Body of pancreas (tissue), 4 donors: Measurements from ENCODE around the gene POLR1B. TPM values are rescaled to one million over a fixed set of nuclear protein-coding genes. Genes with fewer than 3 reads are reported as not detected.
"Not testable (repeated sequence)": the region's sequence is repeated elsewhere in the genome, so short reads cannot be mapped to it uniquely, and the experiment has no call there.

ENCODE experiments used
- ATAC-seq: fragments of 150-250 bp; one replicate; pipeline ENCODE4 v1.9.1; 2016
- DNase-seq, 4 donors: peaks; one replicate each; pipeline ENCODE4 v3.0.0-alpha.2; 2019
- H3K27ac ChIP-seq, 4 donors: fragments of 200-600 bp; sonication (generic); 1 replicate in 3 of 4; 2 replicates in 1 of 4; pipeline versions ENCODE4 v1.5.1 to v1.6.1; 2016 to 2019; ENCODE audit warnings: mild to moderate bottlenecking in 1 of 4, mixed read lengths in 1 of 4, moderate library complexity in 1 of 4
- H3K27me3 ChIP-seq, 2 donors: fragments of 200-600 bp; sonication (generic); one replicate each; pipeline ENCODE4 v1.6.0; 2016; ENCODE audit warnings: mild to moderate bottlenecking in 1 of 2
- H3K36me3 ChIP-seq, 2 donors: fragments of 200-600 bp; sonication (generic); replicated peaks in 1 of 2; 2 replicates each; pipeline ENCODE4 v1.5.1; 2016; ENCODE audit warnings: low read depth in 2 of 2; ENCODE audit not compliant: insufficient read depth in 1 of 2
- H3K4me1 ChIP-seq: fragments of 200-600 bp; sonication (generic); one replicate; pipeline ENCODE4 v1.6.0; 2016
- H3K4me3 ChIP-seq, 2 donors: fragments of 200-600 bp; sonication (generic); 1 replicate in 1 of 2; 2 replicates in 1 of 2; pipeline ENCODE4 v1.5.1; 2016 to 2019
- H3K9me3 ChIP-seq, 3 donors: fragments of 200-600 bp; sonication (generic); 1 replicate in 2 of 3; 2 replicates in 1 of 3; pipeline ENCODE4 v1.5.1; 2016
- POLR2A ChIP-seq, 3 donors: fragments of 450-650 bp; IDR thresholded peaks; one replicate each; pipeline ENCODE4 v1.6.1; 2016; ENCODE audit warnings: antibody characterized with exemption in 3 of 3, mild to moderate bottlenecking in 2 of 3
- WGBS, 2 donors: methylation state at CpG; one replicate each; pipeline ENCODE4 v1.1.5; 2017; 5-methylcytosine and 5-hydroxymethylcytosine counted together
- intact Hi-C: fragments of 100-400 bp; cut with DNase I; formaldehyde crosslinking; loops from one replicate; pipeline ENCODE4 v1.15.1; 2023
- total RNA-seq, 2 donors: library from RNA; depleted of rRNA; stranded (reverse); fragments of >200 nt; gene quantifications; one replicate each; pipeline ENCODE4 v1.1.0, GENCODE V29; 2016
- TF ChIP-seq, protein P1 (sequence below), 7 experiments: fragments of 450-650 bp in 4 of 7; fragments of 200-600 bp in 3 of 7; sonication (generic) in 3 of 7; IDR thresholded peaks; one replicate each; pipeline ENCODE4 v1.5.1; 2016 to 2019; ENCODE audit warnings: antibody characterized with exemption in 7 of 7

Gene POLR1B
- total RNA-seq, 2 donors from 2014 or later = 10.6 to 31.6 TPM

DNA sequence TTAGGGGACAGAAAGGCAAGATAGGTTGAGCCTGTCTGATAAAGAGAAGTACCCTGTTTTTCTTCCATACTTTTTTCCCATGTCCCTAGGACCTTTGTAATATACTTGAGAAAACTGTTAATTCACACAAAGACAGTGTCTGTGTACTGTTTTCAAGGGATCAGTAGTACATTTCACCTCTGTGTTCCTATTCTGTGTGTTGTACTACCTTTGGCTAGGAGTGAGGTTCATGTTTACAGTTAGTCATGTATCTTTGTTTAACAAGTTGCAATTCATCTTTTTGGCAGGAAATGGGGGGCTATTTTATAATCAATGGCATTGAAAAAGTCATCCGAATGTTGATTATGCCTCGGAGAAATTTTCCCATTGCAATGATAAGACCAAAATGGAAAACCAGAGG lies 6.7 kb downstream of the POLR1B start:
- Histone ChIP-seq H3K4me3 (no peak overlapping the region), H3K9me3 (no peaks in the 10 kb centered on the region), H3K4me1 (peaks cover 14% of the 10 kb centered on the region), H3K36me3 (peaks cover 0 to 34% of the 10 kb centered on the region in 2 donors), H3K27me3 (no peaks in the 10 kb centered on the region), H3K27ac (no peak overlapping the region)
- DNase-seq (no peak), ATAC-seq (no peak)
- intact Hi-C loops = no loop called here
- 31 to 49% methylated on average over 2 of the region's 2 CpGs for WGBS, 2 donors
- TF ChIP-seq, protein P1, sequence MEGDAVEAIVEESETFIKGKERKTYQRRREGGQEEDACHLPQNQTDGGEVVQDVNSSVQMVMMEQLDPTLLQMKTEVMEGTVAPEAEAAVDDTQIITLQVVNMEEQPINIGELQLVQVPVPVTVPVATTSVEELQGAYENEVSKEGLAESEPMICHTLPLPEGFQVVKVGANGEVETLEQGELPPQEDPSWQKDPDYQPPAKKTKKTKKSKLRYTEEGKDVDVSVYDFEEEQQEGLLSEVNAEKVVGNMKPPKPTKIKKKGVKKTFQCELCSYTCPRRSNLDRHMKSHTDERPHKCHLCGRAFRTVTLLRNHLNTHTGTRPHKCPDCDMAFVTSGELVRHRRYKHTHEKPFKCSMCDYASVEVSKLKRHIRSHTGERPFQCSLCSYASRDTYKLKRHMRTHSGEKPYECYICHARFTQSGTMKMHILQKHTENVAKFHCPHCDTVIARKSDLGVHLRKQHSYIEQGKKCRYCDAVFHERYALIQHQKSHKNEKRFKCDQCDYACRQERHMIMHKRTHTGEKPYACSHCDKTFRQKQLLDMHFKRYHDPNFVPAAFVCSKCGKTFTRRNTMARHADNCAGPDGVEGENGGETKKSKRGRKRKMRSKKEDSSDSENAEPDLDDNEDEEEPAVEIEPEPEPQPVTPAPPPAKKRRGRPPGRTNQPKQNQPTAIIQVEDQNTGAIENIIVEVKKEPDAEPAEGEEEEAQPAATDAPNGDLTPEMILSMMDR (IDR thresholded peaks at IDR 0.05) = no peak
- no peak for TF ChIP-seq POLR2A (IDR thresholded peaks at IDR 0.05)

DNA sequence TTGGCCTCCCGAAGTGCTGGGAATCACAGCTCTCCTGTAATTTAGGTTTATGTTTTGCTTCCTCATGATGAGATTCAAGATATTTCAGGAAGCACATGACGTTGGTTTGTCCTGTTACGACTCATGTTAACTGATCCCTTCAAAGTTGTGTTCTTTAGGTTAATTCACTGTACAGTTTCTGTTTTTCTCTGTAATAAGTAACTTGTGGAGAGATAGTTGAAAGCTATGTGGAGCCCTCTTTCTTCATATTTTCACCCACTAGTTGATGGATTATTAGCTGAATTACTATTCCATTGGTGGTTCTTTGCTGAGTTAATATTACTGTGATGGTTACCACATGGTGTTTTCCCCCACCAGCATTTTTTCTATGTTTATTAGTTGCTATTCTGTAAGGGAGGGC lies 23.8 kb downstream of the POLR1B start:
- ATAC-seq = no peak
- no peak overlapping the region for H3K4me3 ChIP-seq
- no peaks in the 10 kb centered on the region for H3K27me3 ChIP-seq
- no peak for TF ChIP-seq POLR2A (IDR thresholded peaks at IDR 0.05)
- intact Hi-C loops = no loop called here
- no peak for DNase-seq
- 76 to 95% methylated on average over 3 of the region's 3 CpGs for WGBS, 2 donors
- no peaks in the 10 kb centered on the region for H3K9me3 ChIP-seq
- H3K4me1 ChIP-seq = no peaks in the 10 kb centered on the region
- no peak overlapping the region for H3K27ac ChIP-seq
- H3K36me3 ChIP-seq = peaks cover 15 to 49% of the 10 kb centered on the region in 2 donors

DNA sequence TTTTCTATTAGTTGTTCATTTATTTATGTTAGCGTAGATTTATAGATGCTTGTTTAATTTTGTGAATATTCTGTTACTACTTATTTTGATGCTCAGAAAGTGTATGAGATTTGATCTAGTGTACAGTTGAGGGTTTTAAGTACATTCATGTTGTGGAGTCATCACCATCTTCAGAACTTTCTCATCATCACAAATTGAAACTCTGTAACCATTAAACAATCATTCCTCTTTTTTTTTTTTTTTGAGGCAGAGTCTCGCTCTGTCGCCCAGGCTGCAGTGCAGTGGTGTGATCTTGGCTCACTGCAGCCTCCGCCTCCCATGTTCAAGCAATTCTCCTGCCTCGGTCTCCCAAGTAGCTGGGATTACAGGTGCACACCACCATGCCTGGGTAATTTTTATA lies 24.2 kb downstream of the POLR1B start:
- 91 to 94% methylated on average over 5 of the region's 5 CpGs for WGBS, 2 donors
- DNase-seq, H3K4me1 ChIP-seq, intact Hi-C loops, H3K9me3 ChIP-seq, H3K27me3 ChIP-seq, H3K27ac ChIP-seq, ATAC-seq, H3K4me3 ChIP-seq: not testable (repeated sequence)
- peaks cover 15 to 47% of the 10 kb centered on the region in 2 donors for H3K36me3 ChIP-seq

DNA sequence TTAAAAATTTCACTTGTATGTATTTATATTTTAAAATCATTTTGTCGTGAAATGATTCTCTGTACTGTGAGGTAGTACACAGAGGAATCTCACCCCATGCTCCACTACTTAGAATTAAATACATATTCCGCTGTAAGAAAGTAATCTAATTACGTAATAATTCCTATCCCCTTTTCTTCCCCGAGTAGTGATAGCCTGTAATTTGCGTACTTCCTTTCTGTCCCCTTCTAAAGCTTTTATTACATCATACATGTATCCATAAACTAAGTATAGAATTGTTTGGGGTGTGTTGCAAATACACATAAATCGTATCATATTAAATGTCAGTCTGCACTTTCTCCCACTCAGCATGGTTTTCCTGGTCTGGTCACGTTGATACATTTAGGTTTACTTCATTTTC lies 29.7 kb downstream of the POLR1B start:
- Histone ChIP-seq H3K9me3 (no peaks in the 10 kb centered on the region), H3K27me3 (no peaks in the 10 kb centered on the region), H3K27ac (no peak overlapping the region), H3K36me3 (peaks cover 9 to 47% of the 10 kb centered on the region in 2 donors), H3K4me3 (no peak overlapping the region), H3K4me1 (no peaks in the 10 kb centered on the region)
- intact Hi-C loops = no loop called here
- no peak for TF ChIP-seq POLR2A (IDR thresholded peaks at IDR 0.05)
- TF ChIP-seq, protein P1 (IDR thresholded peaks at IDR 0.05) = no peak
- no peak for ATAC-seq
- DNase-seq = no peak
- WGBS, 2 donors = 80 to 82% methylated on average over 7 of the region's 7 CpGs

DNA sequence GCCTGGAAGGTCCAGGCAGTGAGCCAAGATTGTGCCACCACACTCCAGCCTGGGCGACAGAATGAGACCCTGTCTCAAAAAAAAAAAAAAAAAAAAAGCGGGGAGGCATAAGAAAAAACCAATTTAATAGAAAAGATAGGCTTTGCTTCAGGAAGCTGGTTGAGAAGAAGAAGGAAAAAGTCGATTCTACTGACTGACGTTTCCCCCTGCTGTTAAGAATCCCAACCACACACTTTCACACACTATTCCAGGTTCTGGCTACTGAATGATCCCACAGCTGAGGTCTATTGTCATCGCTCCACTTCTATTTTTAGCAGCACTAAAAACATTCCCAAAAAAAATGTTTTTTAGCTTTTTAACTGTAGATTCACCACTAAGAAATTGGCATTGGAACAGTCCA lies 35.5 kb downstream of the POLR1B start:
- no peak for ATAC-seq
- H3K4me1 ChIP-seq = peaks cover 17% of the 10 kb centered on the region
- peaks cover 0 to 11% of the 10 kb centered on the region in 2 donors for H3K36me3 ChIP-seq
- WGBS, 2 donors = 37 to 42% methylated on average over 5 of the region's 5 CpGs
- H3K27ac ChIP-seq = no peak overlapping the region
- H3K9me3 ChIP-seq = no peaks in the 10 kb centered on the region
- H3K4me3 ChIP-seq = no peak overlapping the region
- no peak for DNase-seq
- TF ChIP-seq, protein P1 (IDR thresholded peaks at IDR 0.05) = no peak
- no peak for TF ChIP-seq POLR2A (IDR thresholded peaks at IDR 0.05)
- H3K27me3 ChIP-seq = no peaks in the 10 kb centered on the region
- intact Hi-C loops = no loop called here

DNA sequence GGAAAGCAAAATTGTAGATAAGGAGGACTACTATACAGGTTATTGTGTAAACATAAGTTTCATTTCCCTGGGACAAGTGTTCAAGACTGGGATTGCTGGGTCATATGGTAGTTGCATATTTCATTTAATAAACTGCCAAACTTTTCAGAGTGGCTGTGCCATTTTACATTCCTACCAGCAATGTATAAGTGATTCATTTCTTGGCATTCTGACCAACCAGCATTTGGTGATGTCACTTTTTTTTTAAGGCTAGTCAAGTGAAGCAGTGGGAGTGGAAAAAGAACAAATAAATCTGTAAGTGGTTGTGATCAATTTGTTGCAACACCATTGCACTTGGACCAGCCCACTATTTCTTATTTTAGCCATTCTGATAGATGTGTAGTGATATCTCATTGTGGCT lies 37.0 kb downstream of the POLR1B start:
- Histone ChIP-seq H3K4me1 (peaks cover 25% of the 10 kb centered on the region), H3K4me3 (no peak overlapping the region), H3K27me3 (no peaks in the 10 kb centered on the region), H3K27ac (peak overlapping the region in 1 of 4 donors; percentile 6), H3K36me3 (peaks cover 0 to 10% of the 10 kb centered on the region in 2 donors), H3K9me3 (no peaks in the 10 kb centered on the region)
- TF ChIP-seq, protein P1 (IDR thresholded peaks at IDR 0.05) = peak in 1 of 7 experiments; percentile 17
- TF ChIP-seq POLR2A (IDR thresholded peaks at IDR 0.05) = no peak
- intact Hi-C loops = no loop called here
- ATAC-seq = peak; percentile 20
- DNase-seq = peak in 1 of 4 donors; percentile 29
